Glutamatergic neuron (in vitro differentiated cells): ENCODE data around the gene SYF2. TPM values are rescaled to one million over a fixed set of nuclear protein-coding genes. Genes with fewer than 3 reads are reported as not detected.

Source experiments
- DNase-seq: peaks from one replicate; pipeline ENCODE4 v3.0.0; 2022
- H3K27ac Mint-ChIP-seq: one replicate; pipeline ENCODE4 v1.8.0; 2020; ENCODE audit warnings: mild to moderate bottlenecking, mixed read lengths, inconsistent platforms; ENCODE audit not compliant: unreplicated experiment
- H3K27me3 Mint-ChIP-seq: one replicate; pipeline ENCODE4 v1.8.0; 2020; ENCODE audit warnings: mild to moderate bottlenecking, moderate library complexity, mixed read lengths, inconsistent platforms; ENCODE audit not compliant: unreplicated experiment
- H3K36me3 Mint-ChIP-seq: one replicate; pipeline ENCODE4 v1.8.0; 2020; ENCODE audit warnings: mild to moderate bottlenecking, mixed read lengths, inconsistent platforms; ENCODE audit not compliant: unreplicated experiment
- H3K4me1 Mint-ChIP-seq: one replicate; pipeline ENCODE4 v1.8.0; 2020; ENCODE audit warnings: mild to moderate bottlenecking, low read depth, mixed read lengths, inconsistent platforms; ENCODE audit not compliant: unreplicated experiment
- H3K4me3 Mint-ChIP-seq: one replicate; pipeline ENCODE4 v1.8.0; 2020; ENCODE audit warnings: mild to moderate bottlenecking, mixed read lengths, inconsistent platforms; ENCODE audit not compliant: unreplicated experiment
- H3K9me3 Mint-ChIP-seq: one replicate; pipeline ENCODE4 v1.8.0; 2020; ENCODE audit warnings: mild to moderate bottlenecking, moderate library complexity, mixed read lengths, inconsistent platforms; ENCODE audit not compliant: unreplicated experiment
- CTCF ChIP-seq: fragments of 200-600 bp; sonication (generic); IDR thresholded peaks from one replicate; pipeline ENCODE4 v1.5.0; 2021; ENCODE audit not compliant: partially characterized antibody, unreplicated experiment
- total RNA-seq: library from RNA; stranded (reverse); fragmentation: NEBNext Ultra II Directional; extraction: Animal tissue kit (Norgen Biotek cat#: 25700); gene quantifications from one replicate; pipeline ENCODE4 v1.2.1, GENCODE V29; 2021; ENCODE audit not compliant: unreplicated experiment

The SYF2 gene
- total RNA-seq, 1 donor from 2014 or later, result 32.6 TPM

GRCh38 chr1:25173809-25174340, 58.4 kb downstream of the SYF2 start:
- no peaks in the 10 kb centered on the region for H3K4me1 Mint-ChIP-seq
- H3K36me3 Mint-ChIP-seq, result peaks cover 5% of the 10 kb centered on the region
- H3K9me3 Mint-ChIP-seq, result peaks cover 6% of the 10 kb centered on the region
- peaks cover 1% of the 10 kb centered on the region for H3K27me3 Mint-ChIP-seq
- no peak for TF ChIP-seq CTCF
- H3K4me3 Mint-ChIP-seq, result no peak overlapping the region
- no peak for DNase-seq
- H3K27ac Mint-ChIP-seq, result no peak overlapping the region

Other genes with a start within 250 kb of the SYF2 start
- gene RSRP1, start 15.0 kb upstream of the SYF2 start, total RNA-seq, result 83.4 TPM
- not detected for gene RHD, start 40.0 kb upstream of the SYF2 start, total RNA-seq
- gene TMEM50A, start 105.8 kb upstream of the SYF2 start, total RNA-seq, result 83.5 TPM
- 1.2 TPM for gene RHCE, start 188.3 kb upstream of the SYF2 start, total RNA-seq
- gene MACO1, start 198.4 kb upstream of the SYF2 start, total RNA-seq, result 85.4 TPM